ENCODE data around the gene TRAF2. TPM values are rescaled to one million over a fixed set of nuclear protein-coding genes. Genes with fewer than 3 reads are reported as not detected.

The TRAF2 gene
- total and polyA plus RNA-seq, 2 of the 8 experiments (the other 6 are each of a cell fraction or from before 2014, with no cell fraction given), result 26.9 to 50.2 TPM

- peaks cover 7 to 21% of the 10 kb centered on the region in 2 experiments for H4K20me1 ChIP-seq (replicated peaks in 1 of 2; ENCODE audit: control insufficient read depth in 1 of 2, insufficient read depth in 2 of 2, low read length in 2 of 2)
- no peak overlapping the region for H4K91ac ChIP-seq (replicated peaks; ENCODE audit: insufficient read length, low read length)
- H3K4ac ChIP-seq (replicated peaks; ENCODE audit: insufficient read length, low read depth, low read length), result no peak overlapping the region
- 91% methylated on average over 12 of the region's 13 CpGs; no CpG with 5 or more reads in 1 of the 2 experiments for WGBS, 2 experiments (ENCODE audit: extremely low coverage in 1 of 2, insufficient coverage in 1 of 2, insufficient read length in 1 of 2, insufficient replicate concordance in 2 of 2, low coverage in 1 of 2, low lambda C conversion rate in 2 of 2, missing lambda C conversion rate in 1 of 2)
- no peak overlapping the region for H3K9ac ChIP-seq (replicated peaks in 1 of 4; ENCODE audit: extremely low read depth in 1 of 4, low read depth in 3 of 4, low read length in 3 of 4)
- H2BK20ac ChIP-seq (ENCODE audit: low read length), result no peak overlapping the region
- H3K4me2 ChIP-seq (ENCODE audit: insufficient read depth in 1 of 2, low read depth in 2 of 2, low read length in 2 of 2), result no peak overlapping the region
- H3K23ac ChIP-seq (ENCODE audit: insufficient read length), result no peak overlapping the region
- H3K27me3 ChIP-seq (replicated peaks in 1 of 4; ENCODE audit: control insufficient read depth in 3 of 4, extremely low read depth in 1 of 4, insufficient read depth in 3 of 4, low read length in 3 of 4), result no peaks in the 10 kb centered on the region
- H4K8ac ChIP-seq (ENCODE audit: extremely low read depth, insufficient read depth, low read length), result no peak overlapping the region
- no peak overlapping the region for H3K27ac ChIP-seq (ENCODE audit: low read depth, low read length)
- no peaks in the 10 kb centered on the region for H3K23me2 ChIP-seq (ENCODE audit: low read depth, low read length)
- H3K36me3 ChIP-seq (ENCODE audit: control insufficient read depth in 2 of 4, insufficient read depth in 4 of 4, low read length in 3 of 4), result peaks cover 9 to 27% (median 23%) of the 10 kb centered on the region in 4 experiments; a peak in 7 of 8 replicates
- H3K79me2 ChIP-seq (ENCODE audit: control insufficient read depth in 1 of 2, insufficient read depth in 2 of 2, low read length in 2 of 2), result peaks cover 0 to 14% of the 10 kb centered on the region in 2 experiments; a peak in 2 of 4 replicates
- no peak overlapping the region for H2AFZ ChIP-seq (ENCODE audit: low read length)
- H3K18ac ChIP-seq (ENCODE audit: extremely low read depth, low read length), result no peak overlapping the region
- no peak overlapping the region for H3K56ac ChIP-seq (replicated peaks; ENCODE audit: insufficient read length, low read depth, low read length)
- ChIA-PET POLR2A (ENCODE audit: partially characterized antibody) (no interaction called here), CTCF (ENCODE audit: partially characterized antibody) (interaction anchor here (0.9 to 1.5 kb wide), 3 partner anchors 11 to 60 kb away, joined by 3 to 8 read pairs (median 4); partner anchors contain the start of gene AJM1)
- no peak overlapping the region for H2BK15ac ChIP-seq (ENCODE audit: low read length)
- H3K4me3 ChIP-seq (ENCODE audit: extremely low read depth in 1 of 4, insufficient read depth in 2 of 4, low read depth in 3 of 4, low read length in 4 of 4), result no peak overlapping the region
- DNase-seq (ENCODE audit: low read depth in 1 of 2, low spot score in 2 of 2) (no peak), FAIRE-seq (no peak)
- H2BK120ac ChIP-seq (replicated peaks; ENCODE audit: low read depth, low read length), result no peak overlapping the region
- no peak overlapping the region for H4K5ac ChIP-seq (ENCODE audit: insufficient read length, low read depth, low read length)
- H2BK5ac ChIP-seq (ENCODE audit: low read depth, low read length), result 0 out of 2 replicates have a peak overlapping the region, but pooled peaks have one; percentile 5
- no peak overlapping the region for H3K14ac ChIP-seq (ENCODE audit: insufficient read length)
- no peak overlapping the region for H2AK5ac ChIP-seq (ENCODE audit: low read depth, low read length)
- no peaks in the 10 kb centered on the region for H3K9me3 ChIP-seq (ENCODE audit: insufficient read depth in 2 of 2, low read depth in 1 of 2, low read length in 1 of 2)
- H3K4me1 ChIP-seq (replicated peaks in 1 of 4; ENCODE audit: control insufficient read depth in 3 of 4, insufficient read depth in 4 of 4, low read length in 3 of 4), result no peaks in the 10 kb centered on the region; a peak in 1 of 7 replicates
- no peak overlapping the region for H2BK12ac ChIP-seq (ENCODE audit: low read depth, low read length)
- H3K79me1 ChIP-seq (ENCODE audit: low read depth, low read length), result peaks cover 8% of the 10 kb centered on the region; the same call in 1 of the 2 replicates
- TF ChIP-seq SIN3A (conservative IDR thresholded peaks at IDR 0.05 in 1 of 2, IDR thresholded peaks at IDR 0.05 in 1 of 2; ENCODE audit: low read depth in 1 of 2, low read length in 2 of 2) (no peak), MAFK (IDR thresholded peaks at IDR 0.05; ENCODE audit: low read depth, low read length) (no peak), NRF1 (IDR thresholded peaks at IDR 0.05; ENCODE audit: low read depth, low read length) (no peak), RBBP5 (IDR thresholded peaks at IDR 0.05; ENCODE audit: borderline replicate concordance, low read depth, low read length) (no peak), KDM5A (IDR thresholded peaks at IDR 0.05; ENCODE audit: low read length) (no peak), HDAC6 (IDR thresholded peaks at IDR 0.05; ENCODE audit: low read depth, low read length) (no peak), EGR1 (IDR thresholded peaks at IDR 0.05; ENCODE audit: borderline replicate concordance, low read depth, low read length) (no peak), KDM4A (IDR thresholded peaks at IDR 0.05; ENCODE audit: low read depth, low read length, severe bottlenecking) (no peak), POLR2A (IDR thresholded peaks at IDR 0.05; ENCODE audit: control extremely low read depth in 1 of 2, low read depth in 2 of 2, low read length in 2 of 2) (0 out of 3 replicates have a peak, but pooled peaks of 1 of the 2 experiments have one; percentile 15)
These were observed 14.7 kb downstream of the TRAF2 start for GRCh38 chr9:136900988-136901515.

Measured in H1 (cell line).